Upper lobe of right lung (tissue), 1 donor: Measurements from ENCODE around the gene GJB3. TPM values are rescaled to one million over a fixed set of nuclear protein-coding genes. Genes with fewer than 3 reads are reported as not detected.
A peak's percentile ranks its signal among the peaks of the same experiment; 100 is the strongest.

Source experiments
- ATAC-seq: fragments of 200-7000 bp; cut with Tn5 transposase; one replicate; pipeline ENCODE4 v1.9.1; 2020; ENCODE audit warnings: mild to moderate bottlenecking, moderate library complexity
- DNase-seq: peaks from one replicate; pipeline ENCODE4 v3.0.0-alpha.2; 2020
- H3K27ac ChIP-seq: fragments of 200-600 bp; one replicate; pipeline ENCODE4 v1.8.0; 2022
- H3K27me3 ChIP-seq: fragments of 200-600 bp; one replicate; pipeline ENCODE4 v1.8.0; 2022; ENCODE audit warnings: mild to moderate bottlenecking
- H3K36me3 ChIP-seq: fragments of 200-600 bp; one replicate; pipeline ENCODE4 v1.8.0; 2022
- H3K4me1 ChIP-seq: fragments of 200-600 bp; one replicate; pipeline ENCODE4 v1.8.0; 2022
- H3K4me3 ChIP-seq: fragments of 200-600 bp; one replicate; pipeline ENCODE4 v1.8.0; 2022; ENCODE audit warnings: mild to moderate bottlenecking
- H3K9me3 ChIP-seq: fragments of 200-600 bp; one replicate; pipeline ENCODE4 v1.8.0; 2022
- intact Hi-C: fragments of 100-400 bp; cut with DNase I; formaldehyde crosslinking; loops from one replicate; pipeline ENCODE4 v1.11.0; 2022
- total RNA-seq: library from RNA; stranded (reverse); fragmentation: NEBNext Ultra II Directional; extraction: Animal tissue kit (Norgen Biotek cat#: 25700); gene quantifications from one replicate; pipeline ENCODE4 v1.2.1, GENCODE V29; 2021
- TF ChIP-seq, protein P1 (sequence below): fragments of 200-600 bp; IDR thresholded peaks from one replicate; pipeline ENCODE4 v1.8.0; 2022; ENCODE audit warnings: antibody characterized with exemption
- donor health status: DM: no; HTN: yes; CAD: no; lungs with severe emphysema.

Gene GJB3
- total RNA-seq, 1 donor from 2014 or later, result 0.81 TPM

DNA sequence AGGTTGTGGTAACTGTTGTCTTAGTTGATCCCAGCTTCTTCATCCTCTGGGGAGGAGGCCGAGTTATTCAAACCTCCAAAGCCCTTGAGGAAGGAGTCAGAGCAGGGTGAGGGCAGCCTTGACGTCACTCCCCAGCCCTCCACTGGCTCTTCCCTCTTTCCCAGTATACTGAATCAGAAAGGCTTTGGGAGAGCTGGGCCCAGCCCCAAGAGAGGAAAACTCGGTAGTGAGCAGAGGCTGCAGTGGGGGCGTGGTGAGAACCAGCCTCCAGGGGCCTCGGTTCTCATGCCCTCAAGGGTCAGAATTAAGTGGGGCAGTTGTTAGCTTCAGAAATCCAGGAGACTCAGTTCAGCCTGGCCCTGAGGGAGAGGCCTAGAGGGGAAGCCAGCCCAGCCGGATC, 10.0 kb downstream of the GJB3 start:
- Histone ChIP-seq H3K27me3 (peaks cover 8% of the 10 kb centered on the region), H3K9me3 (no peaks in the 10 kb centered on the region), H3K27ac (no peak overlapping the region), H3K4me3 (no peak overlapping the region), H3K36me3 (no peaks in the 10 kb centered on the region), H3K4me1 (peaks cover 7% of the 10 kb centered on the region)
- ATAC-seq (no peak), DNase-seq (no peak)
- TF ChIP-seq, protein P1, sequence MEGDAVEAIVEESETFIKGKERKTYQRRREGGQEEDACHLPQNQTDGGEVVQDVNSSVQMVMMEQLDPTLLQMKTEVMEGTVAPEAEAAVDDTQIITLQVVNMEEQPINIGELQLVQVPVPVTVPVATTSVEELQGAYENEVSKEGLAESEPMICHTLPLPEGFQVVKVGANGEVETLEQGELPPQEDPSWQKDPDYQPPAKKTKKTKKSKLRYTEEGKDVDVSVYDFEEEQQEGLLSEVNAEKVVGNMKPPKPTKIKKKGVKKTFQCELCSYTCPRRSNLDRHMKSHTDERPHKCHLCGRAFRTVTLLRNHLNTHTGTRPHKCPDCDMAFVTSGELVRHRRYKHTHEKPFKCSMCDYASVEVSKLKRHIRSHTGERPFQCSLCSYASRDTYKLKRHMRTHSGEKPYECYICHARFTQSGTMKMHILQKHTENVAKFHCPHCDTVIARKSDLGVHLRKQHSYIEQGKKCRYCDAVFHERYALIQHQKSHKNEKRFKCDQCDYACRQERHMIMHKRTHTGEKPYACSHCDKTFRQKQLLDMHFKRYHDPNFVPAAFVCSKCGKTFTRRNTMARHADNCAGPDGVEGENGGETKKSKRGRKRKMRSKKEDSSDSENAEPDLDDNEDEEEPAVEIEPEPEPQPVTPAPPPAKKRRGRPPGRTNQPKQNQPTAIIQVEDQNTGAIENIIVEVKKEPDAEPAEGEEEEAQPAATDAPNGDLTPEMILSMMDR, result no peak
- intact Hi-C loops, result loop anchor here (5.0 kb wide), 1 partner anchor 61 kb away; no protein-coding TSS in a partner anchor

DNA sequence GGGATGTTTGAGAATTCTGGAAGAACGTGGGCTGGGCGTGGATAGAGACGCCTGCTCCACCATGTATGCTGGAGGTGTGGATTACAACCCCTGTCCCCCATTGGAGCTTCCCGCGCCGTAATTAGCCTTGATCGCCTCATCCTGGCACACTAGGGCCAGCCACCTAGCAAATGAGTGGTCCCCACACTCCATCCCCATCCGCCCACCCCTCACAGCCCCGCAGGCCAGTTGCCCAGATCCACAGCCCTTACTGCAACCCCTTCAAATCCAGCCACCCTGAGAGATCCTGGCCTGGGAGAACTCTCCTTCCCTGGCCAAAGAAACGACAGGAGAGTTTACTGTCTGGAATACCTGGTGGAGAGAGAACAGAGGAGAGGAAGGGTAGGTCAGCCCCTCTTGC, 11.4 kb downstream of the GJB3 start:
- no peaks in the 10 kb centered on the region for H3K9me3 ChIP-seq
- no peak for ATAC-seq
- H3K27ac ChIP-seq, result no peak overlapping the region
- DNase-seq, result no peak
- peaks cover 8% of the 10 kb centered on the region for H3K27me3 ChIP-seq
- TF ChIP-seq, protein P1, result no peak
- H3K4me3 ChIP-seq, result peak overlapping the region; percentile 49
- intact Hi-C loops, result loop anchor here (5.0 kb wide), 1 partner anchor 60 kb away; no protein-coding TSS in a partner anchor
- no peaks in the 10 kb centered on the region for H3K36me3 ChIP-seq
- peaks cover 4% of the 10 kb centered on the region for H3K4me1 ChIP-seq

DNA sequence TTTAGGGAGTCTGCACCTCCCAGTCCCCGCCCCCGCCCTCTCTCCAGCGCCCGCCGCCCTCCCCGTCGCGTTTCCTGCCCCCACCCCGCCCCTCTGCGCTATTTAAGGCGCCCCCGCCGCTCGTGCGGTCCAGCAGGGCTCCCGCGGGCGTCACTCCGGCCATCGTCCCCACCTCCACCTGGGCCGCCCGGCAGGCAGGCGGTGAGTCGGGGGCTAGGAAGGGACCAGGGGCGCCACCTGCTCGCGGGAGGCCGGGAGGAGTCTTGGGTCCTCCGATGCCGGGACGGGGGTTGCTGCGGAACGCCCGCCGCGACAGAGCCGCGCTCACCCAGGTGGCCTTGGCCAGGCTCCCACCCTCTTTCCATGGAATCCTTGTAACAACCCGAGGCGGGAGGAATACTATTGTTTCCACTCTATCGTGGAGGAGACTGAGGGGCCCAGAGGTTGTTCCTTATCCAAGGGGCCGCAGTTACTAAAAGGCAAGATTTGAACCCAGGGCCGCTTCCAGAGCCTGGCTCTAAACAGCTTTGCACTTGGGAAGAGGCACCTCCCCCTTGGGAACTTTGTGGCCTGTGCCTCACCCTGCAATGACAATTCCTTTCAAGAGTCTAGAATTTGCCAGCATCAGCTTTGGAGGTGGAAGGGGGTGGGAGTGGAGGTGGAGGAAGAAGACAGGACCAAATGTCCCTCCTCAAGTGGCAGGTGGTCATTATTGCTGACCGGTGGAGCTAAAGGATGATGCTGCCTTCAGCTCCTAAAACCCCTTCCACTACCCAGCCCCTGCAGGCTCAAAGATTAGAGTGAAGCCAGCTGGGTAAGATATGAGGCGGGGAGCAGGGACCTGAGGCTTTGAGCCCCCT, 12.1 kb downstream of the GJB3 start, which contains the start of gene GJA4:
TSS of gene GJA4 (plus strand) at position 132 of the 860 bp plus-strand sequence. CDS start 1,215 bp downstream, outside the sequence.
- Histone ChIP-seq H3K36me3 (no peaks in the 10 kb centered on the region), H3K27me3 (peaks cover 8% of the 10 kb centered on the region), H3K27ac (no peak within 1 kb of the TSS), H3K4me3 (peak within 1 kb of the TSS; percentile 49), H3K9me3 (no peaks in the 10 kb centered on the region), H3K4me1 (no peaks in the 10 kb centered on the region)
- DNase-seq (no peak), ATAC-seq (no peak)
- TF ChIP-seq, protein P1, result no peak
- intact Hi-C loops, result loop anchor here (5.0 kb wide), 1 partner anchor 59 kb away; no protein-coding TSS in a partner anchor

DNA sequence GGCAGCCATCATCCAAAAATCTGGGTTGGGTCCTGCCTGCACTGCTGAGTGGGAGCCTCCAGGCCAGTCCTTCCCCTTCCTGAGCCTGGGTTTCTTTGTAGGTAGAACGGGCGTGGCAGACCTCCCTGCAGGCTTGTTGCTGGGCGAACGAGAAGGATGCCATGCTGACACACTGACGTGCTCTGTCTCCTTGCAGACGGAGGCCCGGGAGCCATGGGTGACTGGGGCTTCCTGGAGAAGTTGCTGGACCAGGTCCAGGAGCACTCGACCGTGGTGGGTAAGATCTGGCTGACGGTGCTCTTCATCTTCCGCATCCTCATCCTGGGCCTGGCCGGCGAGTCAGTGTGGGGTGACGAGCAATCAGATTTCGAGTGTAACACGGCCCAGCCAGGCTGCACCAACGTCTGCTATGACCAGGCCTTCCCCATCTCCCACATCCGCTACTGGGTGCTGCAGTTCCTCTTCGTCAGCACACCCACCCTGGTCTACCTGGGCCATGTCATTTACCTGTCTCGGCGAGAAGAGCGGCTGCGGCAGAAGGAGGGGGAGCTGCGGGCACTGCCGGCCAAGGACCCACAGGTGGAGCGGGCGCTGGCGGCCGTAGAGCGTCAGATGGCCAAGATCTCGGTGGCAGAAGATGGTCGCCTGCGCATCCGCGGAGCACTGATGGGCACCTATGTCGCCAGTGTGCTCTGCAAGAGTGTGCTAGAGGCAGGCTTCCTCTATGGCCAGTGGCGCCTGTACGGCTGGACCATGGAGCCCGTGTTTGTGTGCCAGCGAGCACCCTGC, 13.2 kb downstream of the GJB3 start:
- DNase-seq, result no peak

DNA sequence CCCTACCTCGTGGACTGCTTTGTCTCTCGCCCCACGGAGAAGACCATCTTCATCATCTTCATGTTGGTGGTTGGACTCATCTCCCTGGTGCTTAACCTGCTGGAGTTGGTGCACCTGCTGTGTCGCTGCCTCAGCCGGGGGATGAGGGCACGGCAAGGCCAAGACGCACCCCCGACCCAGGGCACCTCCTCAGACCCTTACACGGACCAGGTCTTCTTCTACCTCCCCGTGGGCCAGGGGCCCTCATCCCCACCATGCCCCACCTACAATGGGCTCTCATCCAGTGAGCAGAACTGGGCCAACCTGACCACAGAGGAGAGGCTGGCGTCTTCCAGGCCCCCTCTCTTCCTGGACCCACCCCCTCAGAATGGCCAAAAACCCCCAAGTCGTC, 13.8 kb downstream of the GJB3 start:
- peak overlapping the region; percentile 49 for H3K4me3 ChIP-seq
- no peak for ATAC-seq
- no peak for DNase-seq
- peaks cover 8% of the 10 kb centered on the region for H3K27me3 ChIP-seq
- no peaks in the 10 kb centered on the region for H3K36me3 ChIP-seq
- H3K9me3 ChIP-seq, result no peaks in the 10 kb centered on the region
- H3K4me1 ChIP-seq, result no peaks in the 10 kb centered on the region
- TF ChIP-seq, protein P1, result no peak
- intact Hi-C loops, result loop anchor here (5.0 kb wide), 1 partner anchor 58 kb away; no protein-coding TSS in a partner anchor
- H3K27ac ChIP-seq, result no peak overlapping the region

More for the DNA sequence above, 13.2 kb downstream of the GJB3 start:
- Histone ChIP-seq H3K27me3 (peaks cover 8% of the 10 kb centered on the region), H3K4me1 (no peaks in the 10 kb centered on the region), H3K4me3 (peak overlapping the region; percentile 49), H3K36me3 (no peaks in the 10 kb centered on the region), H3K9me3 (no peaks in the 10 kb centered on the region), H3K27ac (no peak overlapping the region)
- intact Hi-C loops, result loop anchor here (5.0 kb wide), 1 partner anchor 58 kb away; no protein-coding TSS in a partner anchor
- no peak for ATAC-seq
- TF ChIP-seq, protein P1, result no peak
